Raji (cell line): ENCODE measurements around the gene ACTR10.

Experiments used
- POLR2A ChIP-seq: IDR thresholded peaks from 2 replicates; pipeline ENCODE4 v1.6.1; 2011; ENCODE audit warnings: low read depth, low read length, control low read depth; ENCODE audit not compliant: insufficient read depth

ACTR10 gene

DNA sequence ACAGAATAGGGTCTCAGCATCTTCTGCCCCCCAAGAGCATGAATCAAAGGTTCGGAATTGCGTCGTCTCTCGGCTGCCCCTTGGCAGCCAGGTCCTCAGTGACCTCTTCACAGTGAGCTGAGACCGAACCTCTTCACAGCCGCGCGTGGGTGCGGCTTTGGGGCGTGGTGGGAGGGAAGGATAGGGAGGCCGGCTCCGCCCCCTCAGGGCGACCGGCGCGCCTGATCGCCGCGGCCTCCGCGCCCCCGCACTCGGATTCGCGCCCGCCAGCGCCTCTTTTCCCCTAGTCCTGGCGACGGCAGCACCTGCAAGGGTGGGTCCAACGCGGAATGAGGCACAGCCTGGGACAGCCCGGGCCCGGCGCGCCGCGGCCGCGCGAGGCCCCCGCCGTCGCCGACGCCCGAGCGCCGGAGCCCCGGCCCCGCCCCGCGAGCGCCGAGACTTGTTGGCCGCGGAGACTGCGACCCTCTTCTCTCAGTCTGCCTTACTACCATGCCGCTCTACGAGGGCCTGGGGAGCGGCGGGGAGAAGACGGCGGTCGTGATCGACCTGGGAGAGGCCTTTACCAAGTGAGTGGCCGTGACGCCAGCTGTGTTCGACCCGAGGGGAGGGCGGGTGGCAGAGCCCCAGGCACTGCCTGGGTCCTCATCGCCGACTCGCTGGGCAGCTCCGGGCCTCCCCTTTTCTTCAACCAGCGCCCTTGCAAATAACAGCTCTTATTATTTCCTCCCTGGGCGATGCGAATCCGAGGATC is at the start of gene ACTR10:
Gene ACTR10 (plus strand): TSS at position 424 of the 754 bp plus-strand sequence. CDS start 69 bp downstream, at position 493.
- TF ChIP-seq POLR2A = peak; percentile 78; the same call in 1 of the 2 replicates

DNA sequence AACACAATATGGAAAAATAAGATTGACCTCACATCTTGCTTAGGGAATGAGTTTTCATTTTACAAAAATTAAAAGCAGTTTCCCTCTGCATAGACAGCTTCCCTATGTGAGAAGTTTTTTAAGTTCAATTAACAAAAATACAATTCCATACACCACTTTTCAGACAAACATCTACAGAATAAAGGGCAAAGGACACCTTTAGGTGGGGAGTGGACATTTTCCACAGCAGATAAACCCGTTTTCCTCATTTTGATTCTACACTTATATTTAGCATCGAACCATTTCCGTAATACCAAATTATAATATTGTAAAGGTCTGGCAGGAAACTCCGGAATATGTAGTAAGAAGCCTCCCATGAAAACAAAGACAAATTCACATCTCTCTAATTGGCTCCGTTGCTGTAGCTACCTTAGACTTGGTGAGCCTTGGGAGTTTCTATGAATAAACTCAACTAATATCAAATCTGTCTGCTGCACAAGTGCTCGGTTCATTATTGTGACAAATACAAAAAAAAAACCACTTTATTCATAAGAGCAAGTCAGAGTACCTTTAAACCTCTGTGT is 49.6 kb upstream of the ACTR10 start:
- TF ChIP-seq POLR2A = no peak

DNA sequence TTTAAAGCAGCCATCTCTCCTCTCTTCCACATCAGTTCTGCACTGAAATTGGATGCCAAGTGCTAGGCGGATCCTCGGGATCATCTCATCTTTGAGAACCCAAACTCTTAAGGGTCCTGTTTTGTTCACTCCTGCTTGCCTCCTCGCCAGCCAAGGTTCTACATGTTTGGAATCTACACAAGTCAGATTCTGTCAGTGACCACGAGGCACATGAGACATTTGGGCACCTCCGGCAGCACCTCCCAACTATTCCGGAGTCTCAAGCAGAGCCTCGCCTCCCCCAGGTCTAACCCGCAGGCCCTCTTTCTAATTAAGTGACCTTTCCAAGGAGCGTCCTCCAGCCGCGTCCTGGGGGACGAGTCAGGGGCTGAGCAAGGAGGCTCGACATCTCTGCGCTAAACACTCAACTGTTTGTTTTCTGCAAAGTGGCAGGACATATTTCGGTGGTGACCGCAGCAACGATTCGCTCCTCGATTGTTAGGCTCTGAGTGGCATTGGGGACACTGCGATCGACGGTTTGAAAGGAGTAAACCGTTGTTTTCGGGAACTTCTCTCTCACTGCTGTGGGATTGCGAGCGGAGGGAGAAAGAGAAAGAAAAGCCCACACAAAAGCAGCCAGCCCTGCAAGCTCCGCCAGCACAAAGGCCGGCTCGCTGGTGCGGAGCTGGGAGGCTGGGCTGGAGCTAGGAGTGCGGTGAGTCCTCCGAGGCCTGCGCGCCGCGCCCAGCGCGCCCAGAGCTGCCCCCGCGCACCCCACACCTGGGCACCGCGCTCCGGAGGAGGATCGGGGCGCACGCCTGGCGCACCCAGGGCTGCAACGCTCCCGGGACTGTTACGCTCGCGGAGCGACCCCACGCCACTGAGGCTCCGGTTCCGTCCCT is 48.6 kb upstream of the ACTR10 start:
- no peak for TF ChIP-seq POLR2A

DNA sequence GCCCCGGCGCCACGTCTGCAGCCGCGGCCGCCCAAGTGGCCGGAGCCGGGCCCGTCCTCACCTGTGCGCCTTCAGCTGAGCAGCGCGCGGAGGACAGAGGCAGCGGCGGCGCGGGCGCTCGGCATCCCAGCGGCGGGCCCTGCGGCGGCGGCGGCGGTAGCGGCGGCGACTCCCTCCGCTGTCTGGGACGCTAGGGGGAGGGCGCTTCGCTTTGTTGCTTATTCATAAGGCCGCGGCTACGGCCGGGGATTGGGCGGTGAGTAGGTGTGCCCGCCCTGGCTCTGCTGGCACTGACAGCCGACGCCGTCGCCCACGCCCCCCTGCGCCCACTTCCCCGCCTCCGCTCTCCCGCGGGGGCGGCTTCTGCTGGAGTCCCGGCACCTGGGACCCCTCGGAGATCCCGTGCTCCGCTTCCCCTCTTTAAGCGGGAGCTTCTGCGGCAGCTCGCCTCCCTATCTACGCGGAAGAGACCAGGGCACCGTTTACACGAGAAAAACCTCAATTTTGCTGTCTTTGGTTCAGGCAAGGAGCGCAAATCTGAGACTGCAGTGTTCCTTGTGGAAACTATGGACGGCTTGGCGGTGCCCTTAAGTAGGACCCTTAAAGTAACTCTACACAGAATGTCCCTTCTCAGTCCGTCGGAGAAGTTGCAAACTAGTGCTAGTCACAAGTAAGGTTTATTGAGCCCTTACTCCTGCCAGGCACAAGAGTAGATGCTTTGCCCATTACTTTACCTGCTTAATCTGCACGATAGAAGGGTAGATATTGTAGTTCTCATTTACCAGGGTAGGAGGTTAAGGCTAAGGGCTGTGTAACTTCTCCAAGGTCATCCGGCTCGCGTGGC is 47.7 kb upstream of the ACTR10 start, which contains the start of gene ARMH4:
Gene ARMH4 (minus strand): TSS at position 200 of the 844 bp plus-strand sequence. CDS start 12,855 bp downstream, outside the sequence.
- TF ChIP-seq POLR2A = no peak

DNA sequence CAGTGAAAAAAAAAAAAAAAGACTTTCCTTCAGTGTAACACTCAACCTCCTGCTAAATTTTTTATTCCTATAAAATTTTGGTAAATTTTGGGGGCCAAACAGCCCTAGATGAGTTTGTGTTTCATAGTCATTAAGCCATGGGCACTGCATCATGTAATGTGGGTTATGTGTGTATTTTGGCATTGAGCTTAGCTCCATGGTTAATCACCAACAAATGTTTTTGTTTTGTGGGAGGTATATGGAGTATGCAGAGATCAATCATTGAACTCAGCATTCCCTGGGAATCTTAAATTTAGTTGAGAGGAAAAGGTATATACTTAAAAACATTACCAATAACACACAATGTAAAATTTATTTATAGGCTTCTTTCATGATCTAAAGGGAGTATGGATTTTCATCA is 39.4 kb upstream of the ACTR10 start:
- no peak for TF ChIP-seq POLR2A

DNA sequence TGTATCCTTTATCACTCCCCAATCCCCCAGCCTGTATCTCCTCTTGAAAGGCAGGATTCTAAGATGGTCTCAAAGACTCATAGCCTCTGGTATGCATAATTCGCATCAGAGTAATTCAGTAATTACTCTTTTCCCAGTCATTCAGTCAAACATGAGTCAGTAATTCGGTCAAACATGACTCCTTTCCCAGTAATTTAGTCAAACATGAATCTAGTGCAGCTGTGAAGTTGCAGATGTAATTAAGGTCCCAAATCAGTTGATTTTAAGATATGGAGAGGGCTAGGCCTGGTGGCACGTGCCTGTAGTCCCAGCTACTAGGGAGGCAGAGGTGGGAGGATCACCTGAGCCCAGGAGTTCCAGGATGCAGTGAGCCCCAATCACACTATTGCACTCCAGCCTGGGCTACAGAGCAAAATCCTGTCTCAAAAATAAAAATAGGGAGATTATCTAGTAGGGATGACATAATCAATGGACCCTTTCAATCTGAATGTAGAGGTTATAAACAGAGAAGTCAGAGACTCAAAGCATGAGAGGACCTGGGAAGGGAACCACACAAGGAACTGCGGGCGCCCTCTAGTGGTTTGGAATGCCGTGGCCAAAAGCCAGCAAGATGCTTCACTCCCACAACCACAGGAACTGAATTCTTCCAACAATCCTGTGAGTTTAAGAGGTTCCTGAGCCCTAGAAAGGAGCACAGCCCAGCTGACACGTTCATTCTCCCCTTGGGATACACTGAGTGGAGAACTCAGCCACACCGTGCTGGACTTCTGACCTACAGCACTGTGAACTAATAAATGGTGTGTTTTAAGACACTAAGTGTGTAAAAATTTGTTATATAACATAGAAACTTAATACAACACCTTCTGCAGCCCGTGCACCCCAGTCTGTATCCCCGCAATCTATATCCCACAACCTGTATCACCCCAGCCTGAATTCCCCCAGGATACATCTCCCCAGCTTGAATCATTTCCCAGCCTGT is 33.7 kb upstream of the ACTR10 start:
- TF ChIP-seq POLR2A = no peak

DNA sequence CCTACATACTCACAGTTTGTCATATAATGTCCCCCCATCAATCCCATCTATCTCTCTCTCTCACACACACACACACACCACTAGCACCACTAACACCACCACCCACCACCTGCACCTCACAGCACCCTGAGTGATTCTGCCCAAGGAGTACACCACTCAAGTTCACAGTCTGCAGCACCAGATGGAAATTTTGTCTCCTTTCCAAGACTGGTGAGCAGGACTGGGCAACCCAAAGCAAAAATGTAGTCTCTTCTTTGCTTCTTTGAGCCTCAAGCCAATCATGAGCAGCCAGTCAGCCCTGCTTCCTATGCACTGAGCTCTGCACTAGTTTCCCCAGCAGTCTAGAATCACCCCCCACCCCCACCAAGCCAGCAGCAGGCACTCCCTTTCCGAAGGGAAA is 32.9 kb upstream of the ACTR10 start:
- no peak for TF ChIP-seq POLR2A

DNA sequence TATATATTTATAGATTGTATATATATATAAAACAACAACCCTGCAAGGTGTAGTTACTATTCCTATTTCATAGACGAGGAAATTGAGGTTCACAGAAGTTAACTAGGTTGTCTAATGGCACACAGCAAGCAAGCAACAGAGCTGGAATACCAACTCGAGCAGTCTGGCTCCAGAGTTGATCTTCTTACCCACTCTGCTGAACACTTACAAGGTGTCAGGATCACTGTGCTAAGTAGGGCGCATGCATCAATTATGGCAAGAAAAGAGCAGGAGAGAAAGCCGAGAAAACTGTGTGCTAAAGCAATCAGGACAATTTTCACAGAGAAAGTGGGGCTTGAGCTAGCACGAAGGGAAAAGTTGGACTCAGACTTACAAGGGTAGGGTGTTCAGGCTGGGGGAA is 32.1 kb upstream of the ACTR10 start:
- TF ChIP-seq POLR2A = no peak

DNA sequence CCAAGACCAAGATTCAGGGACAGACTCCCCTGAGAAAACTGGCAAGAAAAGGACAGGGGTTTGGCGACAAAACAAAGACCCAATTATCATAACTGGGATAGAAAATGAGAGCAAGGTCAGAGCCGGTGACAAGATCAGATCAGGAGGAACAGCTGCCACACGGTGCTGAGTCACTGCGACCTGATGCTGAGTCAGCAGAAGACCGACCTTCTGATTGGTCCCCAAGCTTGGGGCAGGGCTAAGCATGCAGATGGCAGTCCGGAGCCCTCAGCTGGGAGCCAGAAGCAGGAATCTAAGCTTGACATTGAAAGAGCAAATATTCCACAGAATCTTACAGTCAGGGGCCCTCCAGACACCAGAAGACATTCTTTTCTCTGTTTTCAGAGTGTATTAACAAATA is 28.9 kb upstream of the ACTR10 start:
- TF ChIP-seq POLR2A = no peak

DNA sequence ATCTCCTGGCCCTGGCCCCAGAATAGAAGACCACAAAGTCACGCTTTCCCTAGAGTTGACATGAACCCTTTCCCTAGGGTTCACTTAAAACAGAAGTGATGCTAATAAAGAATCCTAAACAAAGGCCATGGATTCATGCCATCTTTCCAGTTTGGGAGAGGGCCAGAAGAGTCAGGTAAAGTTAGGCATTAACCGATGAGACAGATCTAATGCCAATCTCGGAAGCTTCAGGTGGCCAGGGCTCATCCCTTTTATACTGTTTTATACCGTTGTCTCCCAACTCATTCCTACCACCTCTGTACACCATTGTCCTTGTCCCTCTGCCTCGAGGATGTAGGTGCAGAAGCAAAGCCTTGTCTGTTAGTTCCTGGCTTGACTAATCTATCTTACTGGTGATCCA is 22.8 kb upstream of the ACTR10 start:
- TF ChIP-seq POLR2A = no peak

DNA sequence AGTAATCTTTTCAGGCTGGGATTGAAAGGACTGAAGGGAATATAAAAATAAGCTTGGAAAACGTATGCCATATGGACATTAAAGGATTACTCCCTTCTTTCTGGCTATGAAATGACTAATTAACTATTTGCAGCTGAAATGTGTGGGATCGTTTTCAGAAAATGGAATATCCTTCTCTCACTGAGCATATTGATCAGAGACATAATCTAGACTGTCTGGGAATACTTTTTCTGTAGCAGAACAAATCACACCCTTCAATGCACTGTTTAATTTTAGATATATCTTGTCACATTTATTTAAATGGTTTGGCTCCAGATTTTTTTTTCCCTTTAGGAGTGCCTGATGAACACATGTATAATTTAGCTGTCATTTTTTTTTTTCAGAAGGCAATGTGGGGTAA is 10.8 kb upstream of the ACTR10 start:
- TF ChIP-seq POLR2A = no peak

DNA sequence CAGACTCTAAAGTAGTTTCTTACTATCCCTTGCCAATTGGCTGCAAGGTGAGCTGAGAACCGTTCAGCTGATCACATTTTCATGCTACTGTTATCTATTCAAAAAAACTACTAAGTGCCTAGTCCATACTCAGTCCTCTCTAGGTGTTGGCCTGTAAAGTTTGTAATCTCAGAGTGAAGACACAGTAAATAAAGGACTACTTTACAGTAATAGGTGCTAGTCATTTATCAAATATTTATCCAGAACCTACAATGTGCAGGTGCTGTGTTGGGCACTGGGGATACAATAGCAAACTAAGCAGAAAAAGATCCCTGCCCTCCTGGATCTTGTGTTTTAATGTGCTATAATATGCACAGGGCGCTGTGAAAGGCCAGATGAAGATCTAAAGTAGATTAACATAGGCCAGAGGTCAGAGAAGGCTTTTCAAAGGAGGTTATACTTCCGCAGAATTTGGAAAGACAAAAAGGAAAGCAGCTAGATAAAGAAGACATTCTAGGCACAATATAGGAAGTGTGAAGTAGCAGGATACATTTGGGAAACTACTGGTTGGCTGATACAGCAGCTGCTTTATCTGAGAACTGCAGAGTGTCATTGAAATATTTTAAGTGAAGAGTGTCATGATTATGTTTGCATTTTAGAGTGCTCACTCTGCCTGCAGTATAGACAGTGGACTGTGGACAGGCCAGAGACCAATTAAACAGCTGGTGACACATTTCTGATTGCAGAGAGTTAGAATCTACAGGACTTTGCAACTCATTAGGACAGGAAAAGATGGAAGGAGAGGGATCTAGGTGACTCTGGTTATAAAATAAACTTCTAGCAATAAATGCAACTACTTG is 8.0 kb upstream of the ACTR10 start:
- no peak for TF ChIP-seq POLR2A

DNA sequence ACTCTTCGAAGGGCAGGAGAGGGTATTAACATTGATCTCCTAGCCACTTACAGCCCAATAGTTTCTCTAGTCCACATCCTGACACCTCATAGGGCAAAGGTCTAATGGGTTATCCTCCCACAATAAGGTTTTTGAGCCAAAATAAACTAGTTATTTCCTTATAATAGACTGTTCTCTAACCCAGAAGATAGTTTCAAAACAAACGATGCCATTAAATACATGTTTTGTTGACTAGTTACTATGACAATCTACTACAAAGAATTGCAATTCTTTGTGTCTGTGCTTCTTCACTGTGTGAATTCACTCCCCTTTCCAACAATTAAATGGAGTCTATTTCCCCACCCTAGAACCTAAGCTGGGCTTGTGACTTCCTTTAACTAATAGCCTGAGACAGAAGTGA is 6.4 kb upstream of the ACTR10 start:
- TF ChIP-seq POLR2A = no peak
